Measurements from ENCODE around the gene NARS2.

- TF ChIP-seq, protein P1, sequence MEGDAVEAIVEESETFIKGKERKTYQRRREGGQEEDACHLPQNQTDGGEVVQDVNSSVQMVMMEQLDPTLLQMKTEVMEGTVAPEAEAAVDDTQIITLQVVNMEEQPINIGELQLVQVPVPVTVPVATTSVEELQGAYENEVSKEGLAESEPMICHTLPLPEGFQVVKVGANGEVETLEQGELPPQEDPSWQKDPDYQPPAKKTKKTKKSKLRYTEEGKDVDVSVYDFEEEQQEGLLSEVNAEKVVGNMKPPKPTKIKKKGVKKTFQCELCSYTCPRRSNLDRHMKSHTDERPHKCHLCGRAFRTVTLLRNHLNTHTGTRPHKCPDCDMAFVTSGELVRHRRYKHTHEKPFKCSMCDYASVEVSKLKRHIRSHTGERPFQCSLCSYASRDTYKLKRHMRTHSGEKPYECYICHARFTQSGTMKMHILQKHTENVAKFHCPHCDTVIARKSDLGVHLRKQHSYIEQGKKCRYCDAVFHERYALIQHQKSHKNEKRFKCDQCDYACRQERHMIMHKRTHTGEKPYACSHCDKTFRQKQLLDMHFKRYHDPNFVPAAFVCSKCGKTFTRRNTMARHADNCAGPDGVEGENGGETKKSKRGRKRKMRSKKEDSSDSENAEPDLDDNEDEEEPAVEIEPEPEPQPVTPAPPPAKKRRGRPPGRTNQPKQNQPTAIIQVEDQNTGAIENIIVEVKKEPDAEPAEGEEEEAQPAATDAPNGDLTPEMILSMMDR (IDR thresholded peaks at IDR 0.05 in 4 of 5, conservative IDR thresholded peaks at IDR 0.05 in 1 of 5), result no peak
- no peak for TF ChIP-seq POLR2A (IDR thresholded peaks at IDR 0.05)
Observed at GRCh38 chr11:78532991-78533390, 41.7 kb downstream of the NARS2 start.
